HepG2 (cell line): Measurements from ENCODE around the gene ABHD11. TPM values are rescaled to one million over a fixed set of nuclear protein-coding genes. Genes with fewer than 3 reads are reported as not detected.

ENCODE experiments used
- DPF2 ChIP-seq: sonication (generic); formaldehyde crosslinking; IDR thresholded peaks from 2 replicates; pipeline ENCODE4 v1.4.0; 2020; ENCODE audit warnings: mild to moderate bottlenecking, low read depth, missing genetic modification reagents, borderline replicate concordance
- FOSL1 ChIP-seq: sonication (generic); formaldehyde crosslinking; IDR thresholded peaks from 2 replicates; pipeline ENCODE4 v1.9.0; 2021; ENCODE audit warnings: missing genetic modification reagents, borderline replicate concordance
- FOSL2 ChIP-seq: sonication (generic); formaldehyde crosslinking; IDR thresholded peaks from 2 replicates; pipeline ENCODE4 v1.4.0; 2020; ENCODE audit warnings: missing genetic modification reagents
- GLI4 ChIP-seq: sonication (generic); formaldehyde crosslinking; IDR thresholded peaks from 2 replicates; pipeline ENCODE4 v1.5.1; 2020; ENCODE audit warnings: missing genetic modification reagents, mild to moderate bottlenecking, moderate library complexity, borderline replicate concordance
- HNF4G ChIP-seq, 2 experiments: sonication (generic) in 1 of 2; formaldehyde crosslinking in 1 of 2; IDR thresholded peaks; 2 replicates each; pipeline versions ENCODE4 v1.4.0 to v1.6.1; 2011 to 2020; ENCODE audit warnings: borderline replicate concordance in 2 of 2, low read depth in 2 of 2, mild to moderate bottlenecking in 2 of 2, low read length in 1 of 2, missing genetic modification reagents in 1 of 2, moderate library complexity in 1 of 2
- HOXA5 ChIP-seq: sonication (generic); formaldehyde crosslinking; IDR thresholded peaks from 2 replicates; pipeline ENCODE4 v1.4.0; 2020; ENCODE audit warnings: missing genetic modification reagents
- KAT7 ChIP-seq: IDR thresholded peaks from 2 replicates; pipeline ENCODE4 v1.6.1; 2018; ENCODE audit warnings: borderline replicate concordance, missing compliant biosample characterization
- LCORL ChIP-seq, 2 experiments: fragments of 450-650 bp in 1 of 2; sonication (generic) in 1 of 2; formaldehyde crosslinking in 1 of 2; IDR thresholded peaks; 2 replicates each; pipeline versions ENCODE4 v1.5.0 to v1.6.1; 2017 to 2020; ENCODE audit warnings: antibody characterized with exemption in 1 of 2, missing genetic modification reagents in 1 of 2
- MED8 ChIP-seq: sonication (generic); formaldehyde crosslinking; IDR thresholded peaks from 2 replicates; pipeline ENCODE4 v1.8.1; 2023; ENCODE audit warnings: mild to moderate bottlenecking, missing genetic modification reagents; ENCODE audit not compliant: insufficient replicate concordance
- MEIS1 ChIP-seq: sonication (generic); formaldehyde crosslinking; IDR thresholded peaks from 2 replicates; pipeline ENCODE4 v1.9.0; 2021; ENCODE audit warnings: mild to moderate bottlenecking, missing genetic modification reagents, moderate library complexity, borderline replicate concordance
- NPAS2 ChIP-seq: sonication (generic); formaldehyde crosslinking; IDR thresholded peaks from 2 replicates; pipeline ENCODE4 v1.8.0; 2022; ENCODE audit warnings: mild to moderate bottlenecking, missing genetic modification reagents, borderline replicate concordance
- NR1H2 ChIP-seq: sonication (generic); formaldehyde crosslinking; IDR thresholded peaks from 2 replicates; pipeline ENCODE4 v1.8.1; 2022; ENCODE audit warnings: low read depth, missing genetic modification reagents, borderline replicate concordance
- PATZ1 ChIP-seq: sonication (generic); formaldehyde crosslinking; IDR thresholded peaks from 2 replicates; pipeline ENCODE4 v1.4.0; 2020; ENCODE audit warnings: missing genetic modification reagents
- POLR2AphosphoS5 ChIP-seq: IDR thresholded peaks from 2 replicates; pipeline ENCODE4 v1.6.1; 2012; ENCODE audit warnings: low read depth, low read length
- RAD51 ChIP-seq: fragments of 450-650 bp; IDR thresholded peaks from 2 replicates; pipeline ENCODE4 v1.6.1; 2016; ENCODE audit warnings: borderline replicate concordance
- REPIN1 ChIP-seq: sonication (generic); formaldehyde crosslinking; IDR thresholded peaks from 2 replicates; pipeline ENCODE4 v1.8.0; 2022; ENCODE audit warnings: missing genetic modification reagents, low read depth, mild to moderate bottlenecking, borderline replicate concordance
- SKIL ChIP-seq: sonication (generic); formaldehyde crosslinking; IDR thresholded peaks from 2 replicates; pipeline ENCODE4 v1.8.0; 2022; ENCODE audit warnings: missing genetic modification reagents, mild to moderate bottlenecking, moderate library complexity, borderline replicate concordance
- SP4 ChIP-seq: sonication (generic); formaldehyde crosslinking; IDR thresholded peaks from 2 replicates; pipeline ENCODE4 v1.8.1; 2023; ENCODE audit warnings: mild to moderate bottlenecking, missing genetic modification reagents
- TARDBP ChIP-seq: sonication (generic); formaldehyde crosslinking; IDR thresholded peaks from 2 replicates; pipeline ENCODE4 v1.8.0; 2022; ENCODE audit warnings: mild to moderate bottlenecking, missing genetic modification reagents
- TBP ChIP-seq: sonication (generic); formaldehyde crosslinking; IDR thresholded peaks from 2 replicates; pipeline ENCODE4 v1.5.0; 2020; ENCODE audit warnings: missing genetic modification reagents
- ZBTB42 ChIP-seq: sonication (generic); formaldehyde crosslinking; IDR thresholded peaks from 2 replicates; pipeline ENCODE4 v1.5.0; 2020; ENCODE audit warnings: mild to moderate bottlenecking, missing genetic modification reagents
- ZMYM3 ChIP-seq: sonication (generic); formaldehyde crosslinking; IDR thresholded peaks from 2 replicates; pipeline ENCODE4 v1.5.1; 2020; ENCODE audit warnings: mild to moderate bottlenecking, missing genetic modification reagents
- ZNF550 ChIP-seq: sonication (generic); formaldehyde crosslinking; IDR thresholded peaks from 2 replicates; pipeline ENCODE4 v1.4.0; 2020; ENCODE audit warnings: mild to moderate bottlenecking, missing genetic modification reagents, borderline replicate concordance
- ZNF563 ChIP-seq: sonication (generic); formaldehyde crosslinking; IDR thresholded peaks from 2 replicates; pipeline ENCODE4 v1.8.0; 2022; ENCODE audit warnings: mild to moderate bottlenecking, moderate library complexity, missing genetic modification reagents
- ZNF567 ChIP-seq: sonication (generic); formaldehyde crosslinking; IDR thresholded peaks from 2 replicates; pipeline ENCODE4 v1.8.1; 2023; ENCODE audit warnings: mild to moderate bottlenecking, missing genetic modification reagents, borderline replicate concordance
- ZNF616 ChIP-seq: sonication (generic); formaldehyde crosslinking; IDR thresholded peaks from 2 replicates; pipeline ENCODE4 v1.5.0; 2020; ENCODE audit warnings: low read depth, mild to moderate bottlenecking, missing genetic modification reagents
- polyA plus RNA-seq, 8 experiments: library from polyadenylated mRNA; depleted of rRNA in 3 of 8; stranded (reverse) in 7 of 8; unstranded in 1 of 8; fragments of >200 nt; fragmentation: Illumina TruSeq in 4 of 8; extraction: Trizol in 4 of 8; gene quantifications; 2 replicates each; pipeline versions ENCODE4 v1.2.1 to v1.2.3, GENCODE V29; 2011 to 2016; ENCODE audit warnings: low read depth in 4 of 8, missing spikeins in 1 of 8, mixed read lengths in 1 of 8; ENCODE audit not compliant: insufficient read depth in 1 of 8
- total RNA-seq, 5 experiments: library from RNA; depleted of rRNA; stranded (reverse); fragments of >200 nt; fragmentation: Illumina TruSeq; extraction: Trizol; gene quantifications; 2 replicates each; pipeline ENCODE4 v1.2.3, GENCODE V29; 2016; ENCODE audit warnings: low read depth in 1 of 5

Gene ABHD11
- total and polyA plus RNA-seq, 2 of the 13 experiments (the other 11 are each of a cell fraction or from before 2014, with no cell fraction given): 7.0 to 8.1 TPM

GRCh38 chr7:73773700-73774517 is 35.3 kb upstream of the ABHD11 start (continued):
- TF ChIP-seq PATZ1 (CRISPR knock-in tag) (0 out of 2 replicates have a peak, but pooled peaks have one; percentile 37), TARDBP (CRISPR knock-in tag) (no peak), DPF2 (0 out of 2 replicates have a peak, but pooled peaks have one; percentile 35), ZMYM3 (CRISPR knock-in tag) (peak; percentile 63; the same call in 1 of the 2 replicates), GLI4 (CRISPR knock-in tag) (no peak), REPIN1 (CRISPR knock-in tag) (no peak), HNF4G (IDR thresholded peaks at IDR 0.05; ENCODE audit: borderline replicate concordance, low read depth, low read length) (peak; percentile 81), HNF4G (CRISPR knock-in tag; IDR thresholded peaks at IDR 0.05; ENCODE audit: borderline replicate concordance, low read depth) (no peak), SP4 (no peak), SKIL (no peak), MEIS1 (CRISPR knock-in tag) (no peak), ZNF563 (CRISPR knock-in tag) (no peak), ZNF550 (no peak), RAD51 (no peak), HOXA5 (CRISPR knock-in tag) (no peak), LCORL (IDR thresholded peaks at IDR 0.05) (no peak), LCORL (CRISPR knock-in tag; IDR thresholded peaks at IDR 0.05) (peak; percentile 50; the same call in 1 of the 2 replicates), NPAS2 (CRISPR knock-in tag) (no peak), TBP (CRISPR knock-in tag) (no peak), FOSL2 (CRISPR knock-in tag) (no peak), ZBTB42 (CRISPR knock-in tag) (no peak), ZNF567 (CRISPR knock-in tag) (no peak), FOSL1 (CRISPR knock-in tag) (no peak), KAT7 (CRISPR knock-in tag) (no peak), ZNF616 (no peak), POLR2AphosphoS5 (no peak), MED8 (CRISPR knock-in tag) (no peak), NR1H2 (CRISPR knock-in tag) (no peak)
